ENCODE results near the gene OPN3. TPM values are rescaled to one million over a fixed set of nuclear protein-coding genes. Genes with fewer than 3 reads are reported as not detected.

Gene OPN3
- total RNA-seq, 1 experiment from 2014 or later: 10.0 TPM

- no peak for DNase-seq
- Histone ChIP-seq H3K9me3 (ENCODE audit: control insufficient read depth, low read depth, low read length) (no peaks in the 10 kb centered on the region), H4K5ac (ENCODE audit: insufficient read length, low read depth, low read length) (no peak overlapping the region), H2BK5ac (ENCODE audit: insufficient read length, low read length) (no peak overlapping the region), H3K79me2 (ENCODE audit: insufficient read depth, low read length) (no peaks in the 10 kb centered on the region), H4K20me1 (ENCODE audit: control insufficient read depth, insufficient read depth, insufficient read length) (no peaks in the 10 kb centered on the region), H3K4me2 (ENCODE audit: insufficient read depth, insufficient read length, low read length) (no peak overlapping the region), H2BK120ac (ENCODE audit: low read depth, low read length, poor library complexity, severe bottlenecking) (no peak overlapping the region), H4K91ac (ENCODE audit: insufficient read length, low read depth, low read length) (no peak overlapping the region), H3K14ac (ENCODE audit: insufficient read depth, low read length) (no peak overlapping the region), H3K56ac (ENCODE audit: insufficient read length, low read depth, low read length) (no peak overlapping the region), H4K8ac (replicated peaks; ENCODE audit: insufficient read length, low read depth, low read length) (no peak overlapping the region), H3K4me1 (ENCODE audit: insufficient read depth, low read length) (no peaks in the 10 kb centered on the region), H2AFZ (ENCODE audit: low read length) (no peak overlapping the region), H2BK20ac (ENCODE audit: low read depth, low read length, poor library complexity, severe bottlenecking) (no peak overlapping the region), H2BK12ac (ENCODE audit: insufficient read length, low read depth, low read length) (no peak overlapping the region), H3K4ac (ENCODE audit: low read depth, low read length) (no peak overlapping the region), H3T11ph (ENCODE audit: low read length) (no peak overlapping the region), H3K27ac (ENCODE audit: insufficient read length, low read depth, low read length) (no peak overlapping the region), H3K23ac (ENCODE audit: insufficient read length, low read depth, low read length) (no peak overlapping the region), H2AK5ac (ENCODE audit: insufficient read length, low read length) (no peak overlapping the region), H3K79me1 (ENCODE audit: insufficient read depth, low read depth, low read length, poor library complexity, severe bottlenecking) (no peaks in the 10 kb centered on the region), H3K27me3 (ENCODE audit: insufficient read depth, low read length) (no peaks in the 10 kb centered on the region), H3K18ac (ENCODE audit: insufficient read length, low read depth, low read length) (no peak overlapping the region), H2BK15ac (ENCODE audit: low read depth, low read length) (no peak overlapping the region), H3K23me2 (ENCODE audit: insufficient read length, low read depth, low read length, poor library complexity, severe bottlenecking) (peaks cover 3% of the 10 kb centered on the region), H3K9ac (ENCODE audit: extremely low read depth, insufficient read length, low read length) (no peak overlapping the region)
- TF ChIP-seq CTCF (conservative IDR thresholded peaks at IDR 0.05): no peak
- H3K36me3 Mint-ChIP-seq (ENCODE audit: insufficient read depth in 1 of 3, low read depth in 3 of 3): peaks cover 2 to 17% (median 16%) of the 10 kb centered on the region in 3 experiments
- H3K4me1 Mint-ChIP-seq: peaks cover 5 to 6% of the 10 kb centered on the region in 2 experiments
- no peak overlapping the region for H3K4me3 Mint-ChIP-seq
- H3K27ac Mint-ChIP-seq: no peak overlapping the region
- peaks cover 16% of the 10 kb centered on the region for H3K27me3 Mint-ChIP-seq (ENCODE audit: low read depth)
- peaks cover 13 to 17% of the 10 kb centered on the region in 2 experiments for H3K9me3 Mint-ChIP-seq
- WGBS (ENCODE audit: extremely low coverage, insufficient read length, low lambda C conversion rate): no CpG with 5 or more reads among the region's 2 CpGs
Observed at GRCh38 chr1:241644259-241644658, 4.1 kb upstream of the OPN3 start.

All from H9 (cell line).